Measurements from ENCODE around the gene THBS2.

DNA sequence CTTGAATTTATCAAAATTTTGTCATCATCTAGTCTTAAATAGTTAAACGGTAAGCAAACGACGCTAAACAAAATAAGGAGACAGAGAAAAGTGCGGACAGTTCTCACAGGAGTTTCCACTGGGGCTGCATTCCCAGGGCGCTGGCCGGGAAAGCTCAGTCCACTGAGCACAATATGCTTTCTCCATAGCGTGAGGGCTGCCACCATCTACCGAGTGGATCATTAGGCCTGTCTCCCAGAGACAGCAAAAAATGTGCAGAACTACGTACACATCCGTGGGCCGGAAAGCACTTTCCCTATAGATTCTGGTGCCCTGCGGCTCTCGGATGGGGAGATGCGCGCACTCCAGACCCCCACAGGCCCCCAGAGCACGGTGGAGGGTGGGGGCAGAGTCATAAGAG lies 84.9 kb downstream of the THBS2 start:
- TF ChIP-seq EZH2 (IDR thresholded peaks at IDR 0.05; ENCODE audit: borderline replicate concordance, low read length) (no peak), CTCF (IDR thresholded peaks at IDR 0.05; ENCODE audit: low read length) (no peak)

All from OCI-LY1 (cell line).